GM21619 (cell line): ENCODE measurements around the gene PTPDC1.
A peak's percentile ranks its signal among the peaks of the same experiment; 100 is the strongest.

Experiments used
- ATAC-seq: cut with Tn5 transposase; IDR thresholded peaks from one replicate; pipeline ENCODE4 v1.9.1; 2021; ENCODE audit not compliant: unreplicated experiment

Gene PTPDC1

DNA sequence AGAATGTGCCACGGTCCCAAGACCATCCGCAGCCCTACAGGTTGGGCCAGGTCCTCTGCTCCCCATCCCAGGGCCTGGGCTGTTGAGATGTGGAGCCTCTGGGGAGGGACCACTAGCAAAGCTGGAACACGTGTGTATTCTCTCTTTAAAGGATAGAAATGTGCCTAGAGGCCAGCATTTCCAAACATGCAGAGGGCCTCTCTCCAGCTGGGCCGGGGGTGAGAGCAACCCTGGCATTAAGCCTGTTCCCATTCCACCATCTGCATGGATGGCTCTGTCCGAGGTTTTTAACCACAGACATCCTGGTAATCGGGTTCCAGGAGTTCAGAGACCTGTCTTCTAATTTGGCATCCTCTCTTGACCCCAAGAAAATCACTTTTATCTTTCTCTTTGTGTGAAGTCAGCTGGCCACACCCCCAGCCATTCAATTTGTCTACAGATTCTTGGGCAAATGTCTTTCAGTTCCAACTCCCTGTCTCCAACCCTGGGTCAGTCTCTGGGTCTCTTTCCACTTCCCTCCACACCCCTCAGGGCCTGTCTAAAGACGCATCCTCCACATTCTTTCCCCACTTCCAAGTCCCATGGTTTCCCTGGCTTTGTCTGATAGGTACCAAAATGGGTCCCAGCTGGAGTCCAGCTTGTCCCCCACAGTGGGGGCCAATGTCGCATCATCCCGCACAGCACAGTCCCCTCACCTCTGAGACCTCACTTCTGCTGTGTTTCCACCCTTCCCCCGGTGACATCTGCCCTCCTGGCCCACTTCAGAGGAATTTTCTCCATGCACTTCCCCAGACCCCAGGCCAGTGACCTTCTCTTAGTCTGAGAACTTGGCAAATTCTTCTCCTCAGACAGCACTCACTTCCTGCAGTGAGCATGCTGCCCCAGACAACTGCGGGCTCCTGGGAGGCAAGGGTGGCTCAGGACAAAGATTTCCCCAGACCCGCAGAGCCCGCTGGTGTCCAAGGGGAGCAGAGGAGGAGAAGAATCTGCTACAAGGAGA, 56.8 kb downstream of the PTPDC1 start:
- ATAC-seq: no peak

GRCh38 chr9:94142353-94142752, 58.1 kb downstream of the PTPDC1 start:
- no peak for ATAC-seq

- ATAC-seq: no peak
Measured at GRCh38 chr9:94144394-94144793, 60.1 kb downstream of the PTPDC1 start.

GRCh38 chr9:94145640-94146039, 61.4 kb downstream of the PTPDC1 start:
- no peak for ATAC-seq

DNA sequence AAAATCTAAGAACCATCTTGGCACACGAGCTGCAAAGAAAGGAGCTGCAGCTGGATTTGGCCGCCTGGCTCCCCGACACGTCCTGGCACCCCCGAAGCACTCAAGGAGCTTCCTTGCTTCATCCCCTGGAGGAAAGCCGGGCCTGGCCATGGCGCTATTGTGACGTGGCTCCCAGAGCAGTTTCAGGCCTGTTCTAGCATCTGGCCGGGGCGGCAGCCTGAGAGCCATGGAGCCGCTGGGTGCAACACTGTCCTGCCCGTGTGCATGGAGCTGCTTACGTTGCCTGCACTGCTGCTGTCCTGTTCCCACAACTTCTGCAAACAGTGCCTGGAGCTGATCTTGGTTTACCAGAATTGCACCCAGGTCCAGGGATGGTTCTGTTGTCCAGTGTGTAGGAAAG, 63.5 kb downstream of the PTPDC1 start:
- ATAC-seq: no peak

- ATAC-seq: no peak
Measured at GRCh38 chr9:94148419-94148818, 64.2 kb downstream of the PTPDC1 start.

DNA sequence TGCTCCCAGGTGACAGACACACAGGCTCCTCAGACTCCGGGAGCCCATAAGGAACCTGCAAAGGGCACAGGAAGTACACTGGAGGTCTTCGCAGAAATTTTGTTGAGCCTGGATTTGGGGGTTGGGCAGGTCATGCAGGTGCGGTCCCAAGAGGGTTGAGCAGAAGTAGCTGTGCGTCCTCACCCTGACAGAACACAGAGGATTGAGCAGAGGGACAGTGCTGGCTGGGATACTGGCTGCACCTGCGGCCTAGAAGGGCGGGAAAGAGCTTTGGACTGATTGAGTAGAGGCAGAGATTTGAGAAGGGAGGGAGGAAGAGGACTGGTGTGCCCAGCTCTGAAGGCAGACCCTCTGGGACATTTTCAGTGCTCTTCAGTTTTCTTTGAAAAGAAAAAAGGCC, 65.4 kb downstream of the PTPDC1 start:
- no peak for ATAC-seq

- no peak for ATAC-seq
Measured at GRCh38 chr9:94150279-94150828, 66.1 kb downstream of the PTPDC1 start.

DNA sequence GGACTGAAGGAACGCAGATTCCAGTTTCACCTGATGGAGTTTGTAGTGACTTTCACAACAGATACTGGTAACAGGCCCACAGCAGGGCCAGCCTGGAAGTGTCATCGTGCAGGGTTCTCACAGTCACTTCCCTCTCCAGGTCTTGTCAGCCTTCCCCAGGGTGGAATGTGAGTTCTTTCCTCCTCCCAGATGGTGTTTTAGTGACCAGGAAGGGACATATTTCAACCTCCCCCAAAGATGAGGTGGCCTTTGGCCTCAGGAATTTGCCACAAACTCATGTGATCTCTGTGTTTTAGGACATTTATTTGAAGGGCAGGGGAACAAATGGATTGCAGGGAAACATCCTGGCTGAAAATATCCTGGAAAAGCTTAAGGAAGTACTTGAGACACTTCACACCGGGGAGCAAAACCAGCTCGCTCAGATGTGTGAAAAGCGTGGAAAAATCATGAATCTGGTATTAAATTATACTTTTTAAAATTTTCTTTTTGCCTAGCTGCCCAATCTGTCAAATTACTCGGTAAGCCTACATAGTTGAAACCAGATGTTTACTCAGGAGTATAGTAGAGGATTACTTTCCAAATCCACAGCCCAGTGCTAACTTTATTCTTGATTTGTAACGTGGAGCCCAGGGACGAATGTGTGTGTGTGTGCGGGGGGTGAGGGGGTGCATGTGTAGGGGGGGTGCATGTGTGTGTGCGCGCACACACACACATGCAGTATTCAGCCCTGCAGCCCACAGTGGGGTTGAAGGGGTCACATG, 66.8 kb downstream of the PTPDC1 start:
- no peak for ATAC-seq

- ATAC-seq: peak; percentile 67
Measured at GRCh38 chr9:94153905-94154304, 69.6 kb downstream of the PTPDC1 start.

- no peak for ATAC-seq
Measured at GRCh38 chr9:94156348-94157049, 72.2 kb downstream of the PTPDC1 start.

DNA sequence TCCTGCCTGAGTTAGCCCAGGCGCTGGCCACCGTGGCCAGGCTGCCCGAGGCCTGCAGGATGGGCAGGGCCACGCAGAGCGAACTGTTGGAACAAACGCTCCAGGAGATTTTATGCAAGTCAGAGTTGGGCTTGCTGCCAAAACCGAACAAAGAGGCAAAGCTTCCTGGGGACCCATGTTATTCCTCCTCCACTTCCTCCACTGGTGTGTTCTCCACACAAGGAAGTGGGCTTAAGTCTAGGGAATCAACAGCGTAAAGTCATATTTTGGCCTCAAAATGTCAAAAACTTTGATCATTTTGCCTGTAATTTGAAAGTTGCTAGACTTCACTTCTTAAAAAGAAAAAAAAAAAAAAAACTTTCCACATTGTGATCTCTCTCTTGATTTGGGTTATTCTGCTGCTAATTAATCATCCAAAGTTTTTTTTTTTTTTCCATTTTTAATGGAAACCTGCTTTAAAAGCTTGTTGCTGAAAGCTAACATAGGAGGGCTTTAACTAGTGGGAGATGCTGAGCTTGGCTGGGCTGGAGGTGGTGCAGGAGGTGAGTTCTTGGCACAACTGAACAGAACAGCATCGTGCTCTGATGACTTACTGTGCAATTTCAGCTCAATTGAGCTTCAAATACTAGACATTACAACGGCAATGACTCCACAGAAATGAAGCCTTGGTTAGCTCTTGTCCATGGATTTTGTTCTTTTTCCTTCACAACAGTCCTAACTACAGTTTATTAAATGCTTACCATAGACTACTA, 73.0 kb downstream of the PTPDC1 start:
- ATAC-seq: no peak
